Suppressor macrophage (primary cell): ENCODE measurements around the gene L3MBTL3.
"Not testable (repeated sequence)": the region's sequence is repeated elsewhere in the genome, so short reads cannot be mapped to it uniquely, and the experiment has no call there.

Experiments used
- DNase-seq, 4 experiments: peaks; one replicate each; pipeline ENCODE4 v3.0.0-alpha.2; 2020 to 2022

Gene L3MBTL3

GRCh38 chr6:130140084-130140483, 121.7 kb downstream of the L3MBTL3 start:
- DNase-seq: peak in 2 of 4 experiments; percentile 46 to 62

- no peak for DNase-seq
Measured at GRCh38 chr6:130143709-130144108, 125.3 kb downstream of the L3MBTL3 start.

- DNase-seq: no peak
Measured at GRCh38 chr6:130147111-130147510, 128.7 kb downstream of the L3MBTL3 start.

- peak in 3 of 4 experiments; percentile 16 to 33 (median 17) for DNase-seq
Measured at GRCh38 chr6:130148181-130148580, 129.8 kb downstream of the L3MBTL3 start.

GRCh38 chr6:130149016-130149415, 130.6 kb downstream of the L3MBTL3 start:
- DNase-seq: not testable (repeated sequence)

GRCh38 chr6:130150906-130151305, 132.5 kb downstream of the L3MBTL3 start:
- no peak for DNase-seq

- DNase-seq: no peak
Measured at GRCh38 chr6:130152908-130153510, 134.6 kb downstream of the L3MBTL3 start.

- DNase-seq: no peak
Measured at GRCh38 chr6:130156908-130157307, 138.5 kb downstream of the L3MBTL3 start.

- DNase-seq: no peak
Measured at GRCh38 chr6:130158056-130158455, 139.7 kb downstream of the L3MBTL3 start.

- DNase-seq: no peak
Measured at GRCh38 chr6:130158548-130158947, 140.2 kb downstream of the L3MBTL3 start.

GRCh38 chr6:130159956-130160355, 141.6 kb downstream of the L3MBTL3 start:
- no peak for DNase-seq

GRCh38 chr6:130161683-130162404, 143.5 kb downstream of the L3MBTL3 start:
- no peak for DNase-seq

- DNase-seq: no peak
Measured at GRCh38 chr6:130162421-130162820, 144.0 kb downstream of the L3MBTL3 start.

GRCh38 chr6:130163266-130163665, 144.9 kb downstream of the L3MBTL3 start:
- no peak for DNase-seq

GRCh38 chr6:130164251-130164650, 145.9 kb downstream of the L3MBTL3 start:
- no peak for DNase-seq

- DNase-seq: no peak
Measured at GRCh38 chr6:130167655-130168054, 149.3 kb downstream of the L3MBTL3 start.

GRCh38 chr6:130170160-130170559, 151.8 kb downstream of the L3MBTL3 start:
- DNase-seq: not testable (repeated sequence)

- not testable (repeated sequence) for DNase-seq
Measured at GRCh38 chr6:130173377-130174004, 155.1 kb downstream of the L3MBTL3 start.

- DNase-seq: no peak
Measured at GRCh38 chr6:130176378-130176777, 158.0 kb downstream of the L3MBTL3 start.

- no peak for DNase-seq
Measured at GRCh38 chr6:130178692-130179091, 160.3 kb downstream of the L3MBTL3 start.

- DNase-seq: no peak
Measured at GRCh38 chr6:130182466-130182865, 164.1 kb downstream of the L3MBTL3 start.

- DNase-seq: no peak
Measured at GRCh38 chr6:130183271-130184222, 165.2 kb downstream of the L3MBTL3 start.

GRCh38 chr6:130185658-130186057, 167.3 kb downstream of the L3MBTL3 start:
- no peak for DNase-seq
